IPS DF 4.7 (cell line): ENCODE data around the gene DSCAM.

ENCODE experiments used
- DNase-seq: peaks from one replicate; pipeline ENCODE4 v3.0.0-alpha.2; 2013; ENCODE audit warnings: low spot score; ENCODE audit errors: extremely low read depth

DSCAM gene

GRCh38 chr21:40768056-40768455, 78.9 kb downstream of the DSCAM start:
- no peak for DNase-seq

- no peak for DNase-seq
Measured at GRCh38 chr21:40766381-40766780, 80.6 kb downstream of the DSCAM start.

- no peak for DNase-seq
Measured at GRCh38 chr21:40765811-40766210, 81.1 kb downstream of the DSCAM start.

- DNase-seq: no peak
Measured at GRCh38 chr21:40760821-40761220, 86.1 kb downstream of the DSCAM start.

GRCh38 chr21:40759061-40759460, 87.9 kb downstream of the DSCAM start:
- DNase-seq: no peak

GRCh38 chr21:40757366-40757765, 89.6 kb downstream of the DSCAM start:
- no peak for DNase-seq

GRCh38 chr21:40754466-40754865, 92.5 kb downstream of the DSCAM start:
- no peak for DNase-seq

GRCh38 chr21:40753756-40754155, 93.2 kb downstream of the DSCAM start:
- no peak for DNase-seq

- DNase-seq: no peak
Measured at GRCh38 chr21:40752125-40752524, 94.8 kb downstream of the DSCAM start.

- DNase-seq: no peak
Measured at GRCh38 chr21:40751221-40751620, 95.7 kb downstream of the DSCAM start.

GRCh38 chr21:40736145-40736544, 110.8 kb downstream of the DSCAM start:
- no peak for DNase-seq

GRCh38 chr21:40733024-40733397, 113.9 kb downstream of the DSCAM start:
- DNase-seq: no peak

- no peak for DNase-seq
Measured at GRCh38 chr21:40732253-40733023, 114.5 kb downstream of the DSCAM start.

GRCh38 chr21:40731206-40731605, 115.8 kb downstream of the DSCAM start:
- DNase-seq: no peak

- DNase-seq: no peak
Measured at GRCh38 chr21:40730426-40730800, 116.5 kb downstream of the DSCAM start.

GRCh38 chr21:40729761-40730425, 117.1 kb downstream of the DSCAM start:
- no peak for DNase-seq

GRCh38 chr21:40723966-40724365, 123.0 kb downstream of the DSCAM start:
- DNase-seq: no peak

- DNase-seq: no peak
Measured at GRCh38 chr21:40723317-40723716, 123.6 kb downstream of the DSCAM start.

GRCh38 chr21:40719615-40720014, 127.3 kb downstream of the DSCAM start:
- DNase-seq: no peak

- no peak for DNase-seq
Measured at GRCh38 chr21:40717028-40717427, 129.9 kb downstream of the DSCAM start.

- DNase-seq: no peak
Measured at GRCh38 chr21:40714536-40714935, 132.4 kb downstream of the DSCAM start.

GRCh38 chr21:40707656-40708244, 139.2 kb downstream of the DSCAM start:
- no peak for DNase-seq
